Neural cell (in vitro differentiated cells): Measurements from ENCODE around the gene KIFAP3. TPM values are rescaled to one million over a fixed set of nuclear protein-coding genes. Genes with fewer than 3 reads are reported as not detected.

ENCODE experiments used
- H2AFZ ChIP-seq: fragments of 200-600, 300-800 bp; sonication (generic), shearing (Covaris generic); 2 replicates; pipeline ENCODE4 v1.6.0; 2014; ENCODE audit warnings: low read depth, mild to moderate bottlenecking, antibody characterized with exemption, low read length, moderate library complexity
- H3F3A ChIP-seq: fragments of 200-600 bp; shearing (Covaris generic); 2 replicates; pipeline ENCODE4 v1.6.1; 2016; ENCODE audit warnings: mild to moderate bottlenecking, moderate library complexity, mixed read lengths, antibody characterized with exemption, low read length; ENCODE audit not compliant: insufficient read depth, poor library complexity, severe bottlenecking
- H3K27ac ChIP-seq: fragments of 200-600, 300-800 bp; sonication (generic), shearing (Covaris generic); 2 replicates; pipeline ENCODE4 v1.5.1; 2014; ENCODE audit warnings: mild to moderate bottlenecking, low read length, moderate library complexity
- H3K27me3 ChIP-seq: fragments of 300-800, 200-600 bp; sonication (generic), shearing (Covaris generic); 2 replicates; pipeline ENCODE4 v1.6.0; 2014; ENCODE audit warnings: mild to moderate bottlenecking, low read depth, low read length, moderate library complexity; ENCODE audit not compliant: insufficient read depth
- H3K36me3 ChIP-seq: fragments of 300-800, 200-600 bp; sonication (generic), shearing (Covaris generic); 2 replicates; pipeline ENCODE4 v1.5.1; 2014; ENCODE audit warnings: mild to moderate bottlenecking, antibody characterized with exemption, low read length, moderate library complexity; ENCODE audit not compliant: insufficient read depth
- H3K4me2 ChIP-seq: fragments of 300-800, 200-600 bp; sonication (generic), shearing (Covaris generic); 2 replicates; pipeline ENCODE4 v1.6.0; 2014; ENCODE audit warnings: mild to moderate bottlenecking, low read length
- H3K4me3 ChIP-seq: fragments of 300-800, 200-600 bp; sonication (generic), shearing (Covaris generic); 2 replicates; pipeline ENCODE4 v1.5.1; 2014; ENCODE audit warnings: mild to moderate bottlenecking, low read length, moderate library complexity
- H3K79me2 ChIP-seq: fragments of 200-600 bp; shearing (Covaris generic); replicated peaks from 2 replicates; pipeline ENCODE4 v1.6.0; 2014; ENCODE audit warnings: mild to moderate bottlenecking, low read length, moderate library complexity; ENCODE audit not compliant: insufficient read depth
- H3K9ac ChIP-seq: fragments of 300-800, 200-600 bp; sonication (generic), shearing (Covaris generic); 2 replicates; pipeline ENCODE4 v1.6.1; 2016; ENCODE audit warnings: mild to moderate bottlenecking, low read length, mixed read lengths
- H3K9me2 ChIP-seq: fragments of 200-600 bp; shearing (Covaris generic); 2 replicates; pipeline ENCODE4 v1.6.1; 2016; ENCODE audit warnings: mild to moderate bottlenecking, low read length, mixed read lengths; ENCODE audit not compliant: insufficient read depth
- H3K9me3 ChIP-seq: fragments of 200-600, 300-800 bp; sonication (generic), shearing (Covaris generic); 2 replicates; pipeline ENCODE4 v1.6.1; 2016; ENCODE audit warnings: mild to moderate bottlenecking, mixed run types, low read length, moderate library complexity, mixed read lengths
- H4K20me1 ChIP-seq: fragments of 200-600 bp; shearing (Covaris generic); 2 replicates; pipeline ENCODE4 v1.6.1; 2016; ENCODE audit warnings: mild to moderate bottlenecking, mixed run types; ENCODE audit not compliant: insufficient read depth
- CTCF ChIP-seq: fragments of 450-650 bp; IDR thresholded peaks from 2 replicates; pipeline ENCODE4 v1.5.1; 2014; ENCODE audit warnings: antibody characterized with exemption, mild to moderate bottlenecking, moderate library complexity; ENCODE audit not compliant: poor library complexity, severe bottlenecking
- EP300 ChIP-seq: fragments of 450-650 bp; conservative IDR thresholded peaks from 2 replicates; pipeline ENCODE4 v1.6.1; 2014; ENCODE audit warnings: antibody characterized with exemption, mild to moderate bottlenecking, moderate library complexity; ENCODE audit not compliant: poor library complexity, severe bottlenecking
- EZH2 ChIP-seq: fragments of 200-600, 300-800 bp; shearing (Covaris generic), sonication (generic); IDR thresholded peaks from 2 replicates; pipeline ENCODE4 v1.6.1; 2014; ENCODE audit warnings: antibody characterized with exemption, low read length, borderline replicate concordance, mild to moderate bottlenecking; ENCODE audit not compliant: insufficient read depth, poor library complexity, severe bottlenecking
- MXI1 ChIP-seq: fragments of 450-650 bp; conservative IDR thresholded peaks from 2 replicates; pipeline ENCODE4 v1.6.1; 2014; ENCODE audit warnings: antibody characterized with exemption, mild to moderate bottlenecking; ENCODE audit not compliant: poor library complexity, severe bottlenecking
- POLR2AphosphoS5 ChIP-seq: IDR thresholded peaks from 2 replicates; pipeline ENCODE4 v1.6.1; 2012
- RAD21 ChIP-seq: fragments of 450-650 bp; conservative IDR thresholded peaks from 2 replicates; pipeline ENCODE4 v1.6.1; 2014; ENCODE audit warnings: antibody characterized with exemption, mild to moderate bottlenecking, moderate library complexity
- REST ChIP-seq: IDR thresholded peaks from 2 replicates; pipeline ENCODE4 v1.6.1; 2012; ENCODE audit warnings: borderline replicate concordance
- SMC3 ChIP-seq: fragments of 450-650 bp; conservative IDR thresholded peaks from 2 replicates; pipeline ENCODE4 v1.6.1; 2014; ENCODE audit warnings: antibody characterized with exemption, mild to moderate bottlenecking, moderate library complexity; ENCODE audit not compliant: poor library complexity
- TAF1 ChIP-seq: IDR thresholded peaks from 2 replicates; pipeline ENCODE4 v1.6.1; 2012; ENCODE audit warnings: low read depth
- polyA plus RNA-seq: library from polyadenylated mRNA; depleted of rRNA; stranded (reverse); fragments of >200 nt; gene quantifications from 2 replicates; pipeline ENCODE4 v1.2.3, GENCODE V29; 2014

Gene KIFAP3
- polyA plus RNA-seq, 1 donor from 2014 or later = 256 TPM

- H3F3A ChIP-seq = no peaks in the 10 kb centered on the region
- no peak overlapping the region for H3K4me2 ChIP-seq
- no peak overlapping the region for H3K27ac ChIP-seq
- no peaks in the 10 kb centered on the region for H3K27me3 ChIP-seq
- no peaks in the 10 kb centered on the region for H4K20me1 ChIP-seq
- H3K36me3 ChIP-seq = peaks cover 4% of the 10 kb centered on the region
- H3K79me2 ChIP-seq = no peaks in the 10 kb centered on the region
- H3K9me3 ChIP-seq = no peaks in the 10 kb centered on the region
- no peak overlapping the region for H3K9ac ChIP-seq
- no peak overlapping the region for H2AFZ ChIP-seq
- no peak overlapping the region for H3K4me3 ChIP-seq
- TF ChIP-seq REST (no peak), SMC3 (no peak), MXI1 (no peak), CTCF (no peak), RAD21 (no peak), EZH2 (no peak), EP300 (no peak), POLR2AphosphoS5 (no peak), TAF1 (no peak)
- H3K9me2 ChIP-seq = no peaks in the 10 kb centered on the region
These were observed 129.9 kb downstream of the KIFAP3 start for GRCh38 chr1:169944621-169945020.

GRCh38 chr1:169943963-169944526 is 130.4 kb downstream of the KIFAP3 start:
- Histone ChIP-seq H3F3A (no peaks in the 10 kb centered on the region), H3K27me3 (no peaks in the 10 kb centered on the region), H3K79me2 (no peaks in the 10 kb centered on the region), H3K9me2 (no peaks in the 10 kb centered on the region), H3K4me2 (no peak overlapping the region), H3K36me3 (peaks cover 4% of the 10 kb centered on the region), H3K4me3 (no peak overlapping the region), H3K9ac (no peak overlapping the region), H3K27ac (no peak overlapping the region), H2AFZ (no peak overlapping the region), H3K9me3 (no peaks in the 10 kb centered on the region), H4K20me1 (no peaks in the 10 kb centered on the region)
- TF ChIP-seq RAD21 = no peak
- no peak for TF ChIP-seq POLR2AphosphoS5
- no peak for TF ChIP-seq EZH2
- no peak for TF ChIP-seq SMC3
- TF ChIP-seq CTCF = no peak
- no peak for TF ChIP-seq MXI1
- TF ChIP-seq REST = no peak
- TF ChIP-seq EP300 = no peak
- no peak for TF ChIP-seq TAF1
